Measurements from ENCODE around the gene KHDC4. TPM values are rescaled to one million over a fixed set of nuclear protein-coding genes. Genes with fewer than 3 reads are reported as not detected.

KHDC4 gene
- total RNA-seq: 10 to 100 TPM; 59.4 to 61.4 TPM

GRCh38 chr1:155934097-155934935 lies at the start of gene KHDC4:
TSS of gene KHDC4 (minus strand) at chr1:155934413. CDS start at chr1:155934373, 40 bp downstream.

GRCh38 chr1:155978325-155978972 lies 44.2 kb upstream of the KHDC4 start, which contains the start of gene ARHGEF2:
TSS of gene ARHGEF2 (minus strand) at chr1:155978547. CDS start at chr1:155978427, 120 bp downstream.

GRCh38 chr1:155940993-155941844 lies 7.0 kb upstream of the KHDC4 start, which contains the start of gene RXFP4:
TSS of gene RXFP4 (plus strand) at chr1:155941638. CDS start at chr1:155941710, 72 bp downstream.

GRCh38 chr1:155911156-155912055 lies 22.8 kb downstream of the KHDC4 start, which contains the start of gene RIT1:
TSS of gene RIT1 (minus strand) at chr1:155911349. CDS start at chr1:155910761, 588 bp downstream.

Small RNA genes within 50 kb of the gene (microRNA-seq; reads per million reads assigned to microRNA genes)
- not detected for gene MIR6738 (ENCODE audit: borderline microRNAs expressed, borderline replicate concordance)

Other genes starting within 250 kb of the KHDC4 start
- gene YY1AP1, start 245.6 kb downstream of the KHDC4 start, total RNA-seq: 10 to 100 TPM; 70.9 to 73.8 TPM
- 100 to 1,000 TPM; 120 to 132 TPM for gene DAP3, start 245.3 kb downstream of the KHDC4 start, total RNA-seq
- 10 to 100 TPM; 71.3 to 71.5 TPM for gene GON4L, start 77.2 kb downstream of the KHDC4 start, total RNA-seq
- 1 to 10 TPM; 5.7 to 6.2 TPM for gene SYT11, start 74.8 kb downstream of the KHDC4 start, total RNA-seq
- 10 to 100 TPM; 32.1 to 33.1 TPM for gene RIT1, start 23.1 kb downstream of the KHDC4 start, total RNA-seq
- gene RXFP4, start 7.2 kb upstream of the KHDC4 start, total RNA-seq: not detected
- gene ARHGEF2, start 44.1 kb upstream of the KHDC4 start, total RNA-seq: 100 to 1,000 TPM; 140 to 156 TPM
- 100 to 1,000 TPM; 291 to 312 TPM for gene SSR2, start 86.5 kb upstream of the KHDC4 start, total RNA-seq
- 10 to 100 TPM; 26.2 to 26.5 TPM for gene UBQLN4, start 119.4 kb upstream of the KHDC4 start, total RNA-seq
- gene LAMTOR2, start 120.4 kb upstream of the KHDC4 start, total RNA-seq: 10 to 100 TPM; 46.8 to 57.1 TPM
- under 1 TPM; 0.81 to 0.99 TPM for gene RAB25, start 126.7 kb upstream of the KHDC4 start, total RNA-seq
- not detected for gene MEX3A, start 148.1 kb upstream of the KHDC4 start, total RNA-seq
- 1 to 10 TPM; 4.1 to 5.4 TPM for gene LMNA, start 180.3 kb upstream of the KHDC4 start, total RNA-seq
- 1 to 10 TPM; 1.9 to 2.2 TPM for gene SEMA4A, start 219.2 kb upstream of the KHDC4 start, total RNA-seq

Data from activated naive CD4-positive, alpha-beta T cell treated with anti-CD3 and anti-CD28 coated beads, Interleukin-2, amount 10 ng/mL, durations not matched to agents 5 hours and 36 hours (primary cell).